Measurements from ENCODE around the gene KDM5B.
"Not testable (repeated sequence)": the region's sequence is repeated elsewhere in the genome, so short reads cannot be mapped to it uniquely, and the experiment has no call there.

The KDM5B gene

DNA sequence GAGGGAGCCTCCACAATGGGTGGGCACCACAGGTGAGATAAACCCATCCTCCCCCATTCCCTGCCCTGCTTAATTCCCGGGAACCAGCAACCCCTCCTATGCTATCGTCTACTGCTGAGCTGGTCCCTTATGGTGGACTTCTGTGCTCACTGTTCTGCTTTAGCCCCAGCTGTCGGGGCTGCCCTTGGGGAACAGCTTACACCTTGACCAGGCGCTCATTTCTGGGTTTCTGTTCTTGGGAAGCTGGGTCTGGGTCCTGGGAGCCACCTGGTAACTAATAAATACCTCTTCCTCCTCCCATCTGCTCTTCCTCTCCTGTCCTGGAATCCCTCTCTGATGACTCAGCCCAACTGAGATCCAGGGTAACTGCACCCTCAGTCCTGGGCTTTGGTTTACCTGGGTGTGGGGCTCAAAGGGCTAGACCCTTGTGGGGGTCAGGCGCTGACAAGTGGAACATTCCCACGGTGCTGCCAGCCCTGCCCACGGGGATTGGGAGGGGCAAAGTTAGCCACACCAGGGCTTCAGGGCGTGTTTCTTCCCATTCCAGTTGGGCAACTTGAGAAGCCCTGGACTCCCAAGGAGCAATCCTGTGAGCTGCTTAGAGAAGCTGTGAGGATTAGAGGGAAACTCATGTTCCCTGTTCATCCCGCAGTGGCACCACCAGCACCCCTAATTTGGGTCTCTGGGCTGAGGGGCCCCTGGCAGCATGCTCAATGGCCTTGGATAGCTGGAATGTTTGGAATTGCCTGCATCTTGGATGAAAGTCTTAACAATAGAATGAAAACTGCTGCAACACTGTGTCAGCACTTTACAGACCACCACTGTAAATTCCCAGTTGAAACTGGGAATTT lies 4.2 kb upstream of the KDM5B start:
- DNase-seq (ENCODE audit: low read depth), result no peak

DNA sequence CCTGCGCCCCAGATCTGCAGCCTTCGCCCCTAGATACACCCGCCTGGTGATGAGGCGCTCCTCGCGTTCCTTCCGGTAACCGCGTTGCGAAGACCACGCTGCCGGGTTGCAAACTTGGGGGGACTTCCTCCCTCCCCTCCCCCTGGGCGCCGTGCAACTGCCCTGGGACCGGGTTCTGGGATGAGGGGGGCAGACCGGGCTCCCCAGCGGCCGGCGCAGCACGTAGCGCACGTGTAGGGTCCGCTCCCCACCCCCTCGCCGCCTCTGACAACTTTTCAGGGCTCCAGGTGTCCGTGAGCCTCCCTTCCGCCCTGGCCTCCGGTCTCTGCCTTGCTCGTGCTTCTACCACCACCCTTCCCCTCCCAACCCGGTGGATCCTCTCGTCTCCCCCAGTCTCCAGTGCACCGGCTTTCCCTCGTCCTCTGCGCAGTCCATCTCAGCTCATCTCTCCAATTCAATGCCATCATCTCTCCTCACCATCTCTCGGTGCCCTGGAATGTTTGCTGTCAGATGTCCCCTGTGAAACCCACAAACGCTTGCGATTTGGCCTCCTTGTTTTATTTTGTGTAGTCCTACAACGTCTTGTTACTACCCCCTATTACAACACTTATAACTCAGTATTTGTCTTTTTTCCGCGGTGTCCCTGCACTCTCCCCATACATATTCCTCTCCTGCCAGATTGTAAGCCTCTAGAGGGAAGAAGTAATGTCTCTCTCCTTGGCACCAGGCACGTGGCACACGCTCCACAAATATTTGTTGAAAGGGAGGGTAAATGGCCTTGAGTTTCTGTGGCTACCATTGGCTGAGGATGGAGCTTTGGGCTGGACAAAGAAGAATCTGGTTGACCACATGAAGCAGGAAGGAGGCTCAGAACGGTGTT lies 3.3 kb upstream of the KDM5B start:
- no peak for DNase-seq (ENCODE audit: low read depth)

DNA sequence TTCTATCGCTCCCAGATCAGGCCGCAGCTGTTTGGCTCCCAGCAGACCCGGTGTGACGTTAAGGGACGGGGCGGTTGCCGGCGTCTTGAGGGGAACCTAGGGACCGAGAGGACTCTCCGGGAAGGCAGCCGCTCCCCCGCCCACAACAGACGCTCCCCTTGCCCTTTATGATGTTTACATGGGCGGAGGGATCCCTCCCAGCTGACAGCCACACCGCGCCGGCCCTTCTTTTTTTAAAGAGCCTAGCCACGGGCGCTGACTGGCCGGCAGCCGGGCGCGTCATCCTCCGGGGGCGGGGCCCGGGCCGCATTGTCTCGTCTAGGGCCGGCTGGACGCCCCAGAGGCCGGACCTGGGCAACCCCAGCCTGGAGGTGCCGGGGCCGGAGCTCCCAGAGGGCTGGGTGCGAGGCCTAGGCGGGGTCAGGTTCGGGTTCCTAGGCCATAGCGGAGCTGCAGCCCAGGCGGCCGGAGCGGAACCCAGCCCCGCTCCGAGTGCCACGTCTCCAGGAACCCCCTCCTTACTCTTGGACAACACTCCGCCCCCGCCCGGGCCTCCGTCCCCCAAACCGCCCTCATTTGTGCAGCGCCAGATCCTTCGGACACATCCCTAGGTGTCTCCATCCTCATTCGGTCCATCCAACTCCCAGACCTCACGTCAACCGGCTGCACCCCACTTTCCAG lies 2.5 kb upstream of the KDM5B start, which contains the start of gene PCAT6:
Gene PCAT6 (plus strand): TSS at position 340 of the 681 bp plus-strand sequence.
- DNase-seq (ENCODE audit: low read depth), result peak; percentile 71

DNA sequence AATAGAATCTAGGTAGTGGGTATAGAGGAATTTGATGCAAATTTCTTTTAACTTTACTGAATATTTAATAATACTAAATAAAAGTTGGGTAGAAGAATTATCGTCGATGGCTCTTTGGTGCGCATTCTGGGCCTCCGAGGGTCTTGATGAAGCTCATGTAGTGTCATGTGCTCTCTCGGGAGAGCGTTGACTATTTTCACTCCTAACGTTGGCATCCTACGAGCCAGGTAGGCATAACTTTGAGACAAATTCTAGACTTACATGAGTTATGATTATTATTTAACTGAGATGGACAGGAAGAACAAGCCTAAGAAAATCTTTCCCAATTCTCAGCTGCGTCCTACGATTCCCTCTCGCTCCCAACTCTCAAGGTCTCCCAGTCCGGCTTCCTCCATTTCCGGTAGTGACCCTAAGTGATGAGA lies 2.0 kb upstream of the KDM5B start:
- DNase-seq (ENCODE audit: low read depth), result no peak

DNA sequence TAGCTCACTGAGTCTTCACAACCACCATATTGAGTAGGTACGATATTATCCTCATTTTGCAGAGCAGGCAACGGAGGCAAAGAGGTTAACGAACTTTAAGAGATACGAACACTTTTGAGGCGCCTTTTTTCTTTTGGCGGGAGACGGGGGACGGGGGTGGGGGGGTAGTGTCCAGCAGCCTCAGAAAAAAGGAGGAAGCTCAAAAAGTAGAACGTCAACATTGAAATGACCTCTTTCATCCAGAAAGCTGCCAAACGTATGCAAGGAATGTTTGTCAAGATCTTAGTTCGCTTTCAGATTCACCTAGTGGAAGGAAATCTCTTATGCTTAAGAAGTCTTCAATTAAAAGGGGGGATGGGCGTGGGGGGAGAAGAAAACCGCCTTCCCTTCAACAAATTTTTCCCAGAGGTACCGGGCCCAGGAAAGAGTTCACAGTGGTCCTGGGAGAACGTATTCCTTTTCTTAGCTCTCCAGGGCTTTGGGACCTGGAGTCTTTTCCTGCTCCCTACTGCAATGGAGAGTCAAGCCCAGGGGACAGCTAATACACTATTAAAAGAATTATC lies 1.5 kb upstream of the KDM5B start:
- no peak for DNase-seq (ENCODE audit: low read depth)

DNA sequence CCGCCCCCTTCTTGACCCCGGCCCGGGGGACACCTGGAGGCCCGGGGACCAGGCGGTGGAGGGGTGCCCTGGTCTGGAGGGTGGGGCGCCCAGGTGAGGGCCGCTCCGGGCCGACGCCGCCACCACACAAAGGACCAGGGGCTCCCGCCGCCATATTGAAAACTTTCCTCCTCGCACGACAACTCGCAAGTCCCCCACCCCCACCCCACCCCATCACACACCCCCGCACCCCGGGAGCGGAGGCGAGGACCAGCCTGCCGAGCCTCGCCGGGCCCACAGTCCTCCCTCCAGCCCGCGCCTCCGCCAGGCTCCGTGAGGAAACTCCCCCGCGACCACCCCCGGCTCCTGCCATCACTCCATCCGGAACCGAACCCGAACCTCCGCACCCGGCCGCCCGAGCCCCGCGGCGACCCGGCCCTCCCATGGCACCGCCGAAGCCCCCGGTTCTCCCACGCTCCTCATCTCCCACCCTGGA lies 733 bp downstream of the KDM5B start:
- no peak for DNase-seq (ENCODE audit: low read depth)

DNA sequence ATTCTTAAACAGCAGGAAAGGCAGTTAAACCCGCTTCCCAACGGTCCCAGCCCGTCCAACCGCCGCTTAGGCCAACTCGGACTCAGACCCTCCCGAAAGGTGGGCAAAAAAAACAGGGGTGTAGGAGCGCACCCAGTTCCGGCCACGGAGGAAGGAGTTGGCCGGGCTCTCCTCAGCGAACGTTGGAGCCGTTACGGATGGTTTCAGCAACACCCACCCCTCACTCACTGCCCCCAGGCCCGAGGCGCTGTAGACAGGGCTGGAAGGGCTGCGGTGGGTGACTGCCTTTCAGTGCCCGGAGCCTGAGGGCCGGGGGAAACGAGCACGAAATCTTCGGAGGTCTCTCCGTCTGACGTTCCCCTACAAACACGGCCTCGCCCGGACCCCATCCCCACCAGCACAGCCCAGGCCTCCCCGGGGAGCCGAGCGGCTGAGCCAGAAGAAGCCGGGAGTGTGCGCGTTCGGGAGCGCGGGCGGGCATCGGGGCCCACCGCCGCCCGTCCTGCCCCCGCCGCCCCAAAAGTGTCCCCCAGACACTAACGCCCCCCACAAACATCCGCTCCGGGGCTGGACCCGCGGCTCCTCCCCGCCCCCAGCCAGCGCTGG lies 1.3 kb downstream of the KDM5B start:
- no peak for DNase-seq (ENCODE audit: low read depth)

DNA sequence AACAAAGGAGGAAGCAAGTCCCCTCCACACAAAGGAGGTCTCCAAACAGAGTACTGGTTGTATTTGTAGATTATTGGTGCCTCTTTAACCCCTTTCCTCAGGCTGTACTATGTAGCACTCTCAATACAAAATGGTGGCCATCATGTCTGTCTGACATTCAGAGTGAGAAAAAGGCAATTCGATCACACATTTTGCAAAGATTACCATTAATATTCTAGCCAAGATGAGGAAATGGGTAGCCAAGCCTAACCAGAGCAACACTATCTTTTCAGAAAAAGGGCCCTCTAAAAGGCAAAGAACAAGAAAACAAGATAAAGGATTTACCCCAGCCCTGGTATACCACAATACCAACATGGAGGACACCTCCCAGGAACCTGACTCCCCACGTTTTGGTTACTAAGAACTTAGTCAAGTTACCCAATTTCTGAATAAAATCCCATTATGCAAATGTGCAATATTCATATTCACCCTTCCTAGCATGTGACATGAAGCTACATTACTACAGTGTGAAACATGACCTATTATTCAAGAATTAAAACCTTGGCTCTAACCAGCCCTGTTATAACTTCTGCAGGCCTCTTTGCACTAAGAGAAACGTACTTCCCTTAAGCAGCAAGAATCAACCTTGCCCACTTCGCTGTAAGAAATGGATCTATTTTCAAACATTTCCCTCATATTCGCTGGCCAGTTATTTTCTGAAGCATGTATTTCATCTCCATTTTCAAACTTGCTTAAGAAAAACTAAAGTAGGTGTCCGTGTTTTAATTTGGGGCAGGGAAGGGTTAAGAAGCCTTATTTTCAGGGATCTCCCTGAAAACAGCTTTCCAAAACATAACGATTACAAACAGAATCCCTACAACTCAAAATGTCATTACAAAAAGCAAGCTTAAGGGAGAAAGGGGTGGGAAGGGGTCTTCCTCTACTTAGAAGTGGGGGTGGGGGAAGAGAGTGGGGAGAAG lies 2.1 kb downstream of the KDM5B start:
- DNase-seq (ENCODE audit: low read depth), result no peak

DNA sequence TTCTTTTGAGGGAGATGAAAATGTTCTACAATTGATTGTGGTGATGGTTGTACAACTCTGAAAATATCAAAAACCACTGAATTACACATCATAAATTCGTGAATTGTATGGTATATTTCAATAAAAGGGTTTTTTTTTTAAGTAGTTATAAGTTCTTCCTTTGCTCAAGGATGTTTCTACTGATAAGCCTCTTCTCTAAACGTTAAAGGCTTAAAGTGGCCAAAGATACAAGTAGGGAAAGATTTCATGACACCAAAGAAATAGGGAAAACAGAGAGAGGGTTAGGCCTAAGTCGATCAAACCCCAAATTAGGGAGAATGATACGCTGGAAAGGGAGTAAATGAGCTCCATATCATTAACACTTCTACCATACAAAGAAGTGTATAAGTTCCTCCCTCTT lies 4.1 kb downstream of the KDM5B start:
- DNase-seq (ENCODE audit: low read depth), result no peak

DNA sequence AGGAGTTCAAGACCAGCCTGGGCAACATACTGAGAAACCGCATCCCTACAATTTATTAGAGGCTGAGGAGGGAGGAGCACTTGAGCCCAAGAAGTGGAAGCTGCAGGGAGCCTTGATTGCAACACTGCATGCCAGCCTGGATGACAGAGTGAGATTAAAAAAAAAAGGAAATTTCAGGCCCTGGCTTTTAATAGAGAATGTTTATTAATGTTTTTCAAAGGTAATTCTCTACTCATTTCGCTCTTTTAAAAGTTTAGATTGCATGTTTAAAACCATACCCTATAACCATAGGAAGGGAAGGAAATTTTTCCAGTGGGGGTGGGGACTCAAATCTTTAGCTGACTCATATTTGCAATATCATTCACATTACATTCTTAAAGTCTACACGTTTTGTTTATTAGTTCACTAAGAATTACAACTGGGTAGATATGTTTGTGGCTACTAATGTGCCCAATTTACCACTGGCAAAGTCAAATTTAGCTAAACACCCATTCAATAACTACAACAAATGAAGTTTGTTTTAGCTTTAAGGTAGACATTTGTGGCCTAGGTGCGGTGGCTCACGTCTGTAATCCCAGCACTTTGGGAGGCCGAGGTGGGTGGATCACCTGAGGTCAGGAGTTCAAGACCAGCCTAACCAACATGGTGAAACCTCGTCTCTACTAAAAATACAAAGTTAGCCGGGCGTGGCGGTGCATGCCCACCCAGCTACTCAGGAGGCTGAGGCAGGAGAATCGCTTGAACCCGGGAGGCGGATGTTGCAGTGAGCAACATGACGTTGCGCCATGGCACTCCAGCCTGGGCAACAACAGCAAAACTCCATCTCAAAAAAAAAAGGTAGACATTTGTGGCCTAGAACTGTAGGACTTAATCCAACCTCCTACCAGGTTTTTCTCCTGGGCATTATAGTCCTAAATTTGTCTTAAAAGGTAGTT lies 5.0 kb downstream of the KDM5B start:
- DNase-seq (ENCODE audit: low read depth), result no peak

DNA sequence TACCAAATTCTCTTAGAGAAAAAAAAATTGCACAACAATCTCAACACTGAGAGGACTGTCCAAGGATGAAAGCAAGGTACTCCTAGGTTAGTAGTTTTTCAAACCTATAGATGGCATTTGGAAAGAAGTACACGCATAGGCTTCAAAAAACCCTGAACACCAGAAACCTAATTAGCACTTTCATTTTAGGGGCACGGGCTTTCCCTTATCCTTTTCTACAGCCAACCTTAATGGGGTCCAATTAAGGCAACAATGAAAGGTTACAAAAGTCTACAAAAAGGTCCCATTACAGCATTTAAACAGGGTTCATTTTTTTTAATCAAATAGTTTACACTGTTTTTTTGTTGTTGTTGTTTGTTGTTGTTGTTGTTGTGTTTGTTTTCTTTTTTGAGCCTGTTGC lies 6.2 kb downstream of the KDM5B start:
- no peak for DNase-seq (ENCODE audit: low read depth)

DNA sequence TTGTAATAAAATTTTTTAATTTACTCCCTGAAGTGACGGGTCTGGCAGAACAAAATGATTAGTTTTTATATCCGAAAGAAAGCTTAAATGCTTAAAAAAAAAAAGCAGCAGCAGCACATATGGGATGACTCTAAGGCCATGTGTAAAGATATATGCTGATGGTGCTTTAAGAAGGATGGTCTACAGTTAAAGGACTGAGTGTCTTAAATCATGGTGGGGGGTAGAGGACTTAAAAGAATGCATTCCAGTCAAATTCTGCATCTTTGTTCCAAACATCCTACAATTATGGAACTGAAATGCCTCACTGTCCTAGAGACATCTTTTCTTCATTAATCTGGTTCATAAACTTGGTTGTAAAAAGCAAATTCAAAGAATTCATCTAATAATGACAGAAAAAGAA lies 7.0 kb downstream of the KDM5B start:
- no peak for DNase-seq (ENCODE audit: low read depth)

DNA sequence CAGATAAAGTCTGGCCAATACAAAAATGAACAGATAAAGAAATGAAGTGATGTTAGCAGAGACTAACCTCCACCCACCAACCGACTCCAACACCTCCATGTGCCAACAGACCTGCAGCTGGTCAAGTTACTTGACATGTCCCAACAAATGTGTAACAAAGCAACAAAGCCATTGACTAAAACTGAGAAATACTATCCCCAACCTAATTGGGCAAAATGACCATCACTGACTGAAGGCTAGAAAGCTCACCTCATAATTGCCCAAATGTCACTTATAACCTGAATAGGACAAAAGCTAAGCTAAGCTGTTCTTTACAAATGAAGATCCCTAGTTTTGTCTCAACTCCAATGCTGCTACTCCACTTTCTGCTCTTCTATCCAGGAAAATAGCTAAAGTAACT lies 7.5 kb downstream of the KDM5B start:
- DNase-seq (ENCODE audit: low read depth), result no peak

DNA sequence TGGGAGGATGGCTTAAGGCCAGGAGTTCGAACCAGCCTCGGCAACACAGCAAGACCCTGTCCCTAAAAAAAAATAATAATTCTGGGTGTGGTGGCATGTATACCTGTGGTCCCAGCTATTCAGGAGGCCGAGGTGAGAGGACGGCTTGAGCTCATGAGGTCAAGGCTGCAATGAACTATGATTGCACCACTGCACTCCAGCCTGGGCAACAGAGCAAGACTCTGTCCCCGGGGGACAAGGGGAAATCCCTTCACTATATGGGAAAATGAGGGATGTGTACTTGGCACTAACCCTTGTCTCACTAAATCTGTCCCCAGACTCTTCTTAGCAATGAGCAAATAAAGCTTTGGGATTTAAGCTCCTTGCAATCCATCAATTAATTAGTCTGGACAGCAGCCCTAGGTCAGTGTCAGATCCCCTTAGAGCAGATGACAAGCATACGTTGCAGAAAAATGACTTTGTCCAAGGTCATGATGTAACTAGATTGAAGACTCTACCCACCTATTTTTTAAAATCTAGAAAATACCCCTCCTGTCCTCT lies 9.4 kb downstream of the KDM5B start:
- DNase-seq (ENCODE audit: low read depth), result no peak

DNA sequence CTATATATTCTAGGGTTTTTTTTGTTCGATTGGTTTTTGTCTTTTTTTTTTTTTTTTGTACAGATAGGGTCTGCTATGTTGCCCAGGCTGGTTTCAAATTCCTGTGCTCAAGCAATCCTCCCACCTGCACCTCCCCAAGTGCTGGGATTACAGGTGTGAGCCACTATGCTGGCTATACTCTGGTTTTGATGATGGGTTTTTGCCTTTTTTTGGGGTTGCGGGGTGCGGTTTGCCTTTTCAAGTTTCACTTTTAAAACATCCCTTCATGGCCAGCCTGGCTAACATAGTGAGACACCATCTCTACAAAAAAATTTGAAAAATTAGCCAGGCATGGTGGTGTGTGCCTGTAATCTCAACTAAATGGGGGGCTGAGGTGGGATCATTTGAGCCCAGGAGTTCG lies 10.0 kb downstream of the KDM5B start:
- DNase-seq (ENCODE audit: low read depth), result no peak

DNA sequence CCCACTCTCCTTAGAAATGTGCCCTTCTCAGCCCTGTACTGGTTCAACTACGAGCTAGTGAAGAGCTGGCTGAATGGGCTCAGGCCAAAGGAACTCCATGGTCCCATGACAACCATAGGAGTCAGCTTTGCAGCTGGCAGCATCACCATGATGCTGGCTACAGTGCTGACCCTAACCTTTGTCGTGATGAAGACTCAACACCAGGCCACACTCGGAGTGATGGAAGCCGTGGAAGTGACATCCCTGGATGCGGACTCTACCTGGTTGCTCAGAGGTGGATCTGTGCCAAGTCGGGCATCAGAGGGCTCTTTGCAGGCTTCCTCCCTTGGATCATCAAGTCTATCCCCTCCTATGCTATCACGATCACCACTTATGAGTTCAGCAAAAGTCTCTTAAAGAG lies 11.6 kb downstream of the KDM5B start:
- DNase-seq (ENCODE audit: low read depth), result no peak

DNA sequence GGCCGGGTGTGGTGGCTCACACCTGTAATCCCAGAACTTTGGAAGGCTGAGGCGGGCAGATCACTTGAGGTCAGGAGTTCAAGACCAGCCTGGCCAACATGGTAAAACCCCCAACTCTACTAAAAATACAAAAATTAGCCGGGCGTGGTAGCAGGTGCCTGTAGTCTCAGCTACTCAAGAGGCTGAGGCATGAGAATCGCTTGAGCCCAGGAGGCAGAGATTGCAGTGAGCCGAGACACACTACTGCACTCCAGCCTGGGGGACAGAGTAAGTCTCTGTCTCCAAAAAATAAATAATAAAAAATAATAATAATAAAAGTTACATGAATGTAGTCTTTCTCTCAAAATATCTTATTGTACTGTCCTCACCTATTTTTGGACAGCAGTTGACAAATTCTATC lies 13.3 kb downstream of the KDM5B start:
- not testable (repeated sequence) for DNase-seq (ENCODE audit: low read depth)

DNA sequence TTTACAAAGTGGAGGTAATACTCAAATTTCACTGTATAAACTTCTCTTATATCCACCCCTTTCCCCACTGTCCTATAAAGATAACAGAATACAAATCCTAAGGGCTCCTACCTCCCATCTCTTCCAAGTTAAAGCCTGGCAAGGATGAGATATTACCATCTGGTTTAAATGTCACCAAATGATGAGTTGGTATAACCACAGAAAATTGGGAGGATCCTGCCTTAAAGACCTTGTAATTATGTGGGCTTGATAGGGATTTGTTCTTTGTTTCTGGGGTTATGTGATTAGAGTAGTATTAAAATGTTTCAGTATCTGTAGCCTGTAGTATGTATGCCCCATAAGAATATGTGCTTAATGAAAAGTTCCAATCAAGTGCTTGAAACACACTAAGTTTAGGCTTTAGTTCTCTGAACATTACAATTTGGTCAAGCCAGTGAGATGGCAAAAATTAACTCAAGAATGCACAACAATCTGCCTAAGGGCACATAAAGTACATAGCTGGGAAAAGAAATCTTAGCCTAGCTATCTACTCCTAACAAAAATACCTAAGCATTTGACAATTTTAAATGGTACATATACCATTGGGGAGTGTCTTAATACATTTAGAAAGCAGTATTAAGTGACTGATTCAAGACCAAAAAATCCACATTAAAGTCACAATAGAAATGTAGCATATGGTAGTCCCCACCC lies 14.0 kb downstream of the KDM5B start:
- DNase-seq (ENCODE audit: low read depth), result no peak

Measured in stimulated activated CD8-positive, alpha-beta memory T cell treated with anti-CD3 and anti-CD28 coated beads, Interleukin-12 subunit alpha, Interleukin-12 subunit beta, amount 100 ng/mL, for 1 hour (primary cell).